ENCODE data around the gene SLC6A9. TPM values are rescaled to one million over a fixed set of nuclear protein-coding genes. Genes with fewer than 3 reads are reported as not detected.

The SLC6A9 gene
- polyA plus RNA-seq, 4 donors: 0.81 to 15.7 (median 2.0) TPM

DNA sequence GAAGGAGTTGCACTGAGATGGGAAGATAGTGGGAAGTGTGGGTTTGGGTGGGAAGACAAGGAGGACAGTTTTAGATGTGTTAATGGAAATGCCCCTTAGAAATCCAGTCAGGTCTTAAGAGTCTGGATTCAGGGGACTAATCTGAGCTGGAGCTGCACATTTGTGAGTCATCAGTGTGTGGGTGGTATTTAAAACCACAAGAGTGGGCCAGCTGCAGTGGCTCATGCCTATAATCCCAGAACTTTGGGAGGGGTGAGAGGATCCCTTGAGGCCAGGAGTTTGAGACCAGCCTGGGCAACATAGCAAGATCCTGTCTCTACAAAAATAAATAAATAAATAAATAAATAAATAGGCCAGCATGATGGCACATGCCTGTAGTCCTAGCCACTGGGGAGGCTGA is 40.9 kb upstream of the SLC6A9 start:
- no peak for FAIRE-seq
- Histone ChIP-seq H3K4me1 (ENCODE audit: control insufficient read depth in 3 of 3, insufficient read depth in 2 of 3, low read depth in 1 of 3, low read length in 2 of 3) (peaks cover 0 to 14% (median 0%) of the 10 kb centered on the region in 3 donors), H3K27ac (ENCODE audit: low read depth in 1 of 3, low read length in 2 of 3) (no peak overlapping the region), H3K9me3 (ENCODE audit: control insufficient read depth in 2 of 2, insufficient read depth in 1 of 2, low read depth in 1 of 2, low read length in 1 of 2) (no peaks in the 10 kb centered on the region), H3K36me3 (ENCODE audit: control insufficient read depth in 3 of 3, insufficient read depth in 2 of 3, low read depth in 1 of 3, low read length in 3 of 3) (no peaks in the 10 kb centered on the region), H3K4me3 (ENCODE audit: low read depth in 1 of 3, low read length in 3 of 3) (no peak overlapping the region), H3K27me3 (ENCODE audit: control insufficient read depth in 3 of 3, insufficient read depth in 3 of 3, low read length in 3 of 3) (no peaks in the 10 kb centered on the region)
- DNase-seq: no peak

DNA sequence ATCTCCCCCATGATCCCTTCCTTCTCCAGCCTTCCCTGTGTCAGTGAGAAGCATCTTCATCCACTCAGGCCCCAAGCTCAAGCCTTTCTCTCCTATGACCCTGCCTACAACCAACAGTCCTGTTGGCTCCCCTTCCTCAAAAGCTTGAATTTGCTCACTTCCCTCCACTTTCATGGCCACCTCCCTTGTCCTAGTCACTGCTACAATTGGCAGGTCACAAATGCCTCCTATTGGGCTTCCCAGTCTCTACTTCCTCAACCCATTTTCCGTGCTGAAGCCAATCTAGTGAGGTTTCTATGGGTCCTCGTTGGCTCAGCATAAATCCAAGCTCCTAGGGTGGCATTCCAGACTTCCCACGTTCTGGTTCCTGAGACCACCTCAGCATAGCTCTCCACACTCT is 40.2 kb upstream of the SLC6A9 start:
- no peaks in the 10 kb centered on the region for H3K36me3 ChIP-seq (ENCODE audit: control insufficient read depth in 3 of 3, insufficient read depth in 2 of 3, low read depth in 1 of 3, low read length in 3 of 3)
- 61 to 72% (median 65%) methylated on average over 3 of the region's 3 CpGs for WGBS, 3 donors
- FAIRE-seq: no peak
- H3K27me3 ChIP-seq (ENCODE audit: control insufficient read depth in 3 of 3, insufficient read depth in 3 of 3, low read length in 3 of 3): no peaks in the 10 kb centered on the region
- no peak overlapping the region for H3K4me3 ChIP-seq (ENCODE audit: low read depth in 1 of 3, low read length in 3 of 3)
- H3K27ac ChIP-seq (ENCODE audit: low read depth in 1 of 3, low read length in 2 of 3): no peak overlapping the region
- H3K9me3 ChIP-seq (ENCODE audit: control insufficient read depth in 2 of 2, insufficient read depth in 1 of 2, low read depth in 1 of 2, low read length in 1 of 2): no peaks in the 10 kb centered on the region
- peaks cover 0 to 11% (median 0%) of the 10 kb centered on the region in 3 donors for H3K4me1 ChIP-seq (ENCODE audit: control insufficient read depth in 3 of 3, insufficient read depth in 2 of 3, low read depth in 1 of 3, low read length in 2 of 3)
- no peak for DNase-seq

DNA sequence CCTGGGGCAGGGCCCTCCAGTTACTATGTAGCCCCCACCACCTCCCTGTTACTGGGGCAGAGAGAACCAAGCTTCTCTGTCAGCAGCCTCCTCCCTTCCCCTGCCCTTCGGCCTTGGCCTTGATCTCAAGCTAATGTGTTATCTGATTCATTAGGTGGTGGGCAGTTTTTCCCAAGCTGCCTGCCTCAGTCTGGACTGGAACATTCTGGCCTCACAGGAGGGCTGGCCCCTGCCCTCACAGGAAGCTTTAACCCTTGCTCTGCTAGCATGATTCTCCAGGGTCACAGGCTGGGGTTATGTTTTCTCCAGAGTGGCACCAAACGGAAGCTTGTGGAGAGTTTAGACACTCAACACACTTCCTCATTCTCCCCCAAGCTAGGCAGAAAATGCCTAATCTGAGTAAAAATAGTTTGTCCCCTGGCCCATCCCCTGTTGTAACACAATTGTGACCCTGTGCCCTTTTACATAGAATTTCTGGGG is 37.2 kb upstream of the SLC6A9 start:
- 44 to 50% (median 50%) methylated on average over 2 of the region's 2 CpGs for WGBS, 3 donors
- DNase-seq (no peak), FAIRE-seq (no peak)

DNA sequence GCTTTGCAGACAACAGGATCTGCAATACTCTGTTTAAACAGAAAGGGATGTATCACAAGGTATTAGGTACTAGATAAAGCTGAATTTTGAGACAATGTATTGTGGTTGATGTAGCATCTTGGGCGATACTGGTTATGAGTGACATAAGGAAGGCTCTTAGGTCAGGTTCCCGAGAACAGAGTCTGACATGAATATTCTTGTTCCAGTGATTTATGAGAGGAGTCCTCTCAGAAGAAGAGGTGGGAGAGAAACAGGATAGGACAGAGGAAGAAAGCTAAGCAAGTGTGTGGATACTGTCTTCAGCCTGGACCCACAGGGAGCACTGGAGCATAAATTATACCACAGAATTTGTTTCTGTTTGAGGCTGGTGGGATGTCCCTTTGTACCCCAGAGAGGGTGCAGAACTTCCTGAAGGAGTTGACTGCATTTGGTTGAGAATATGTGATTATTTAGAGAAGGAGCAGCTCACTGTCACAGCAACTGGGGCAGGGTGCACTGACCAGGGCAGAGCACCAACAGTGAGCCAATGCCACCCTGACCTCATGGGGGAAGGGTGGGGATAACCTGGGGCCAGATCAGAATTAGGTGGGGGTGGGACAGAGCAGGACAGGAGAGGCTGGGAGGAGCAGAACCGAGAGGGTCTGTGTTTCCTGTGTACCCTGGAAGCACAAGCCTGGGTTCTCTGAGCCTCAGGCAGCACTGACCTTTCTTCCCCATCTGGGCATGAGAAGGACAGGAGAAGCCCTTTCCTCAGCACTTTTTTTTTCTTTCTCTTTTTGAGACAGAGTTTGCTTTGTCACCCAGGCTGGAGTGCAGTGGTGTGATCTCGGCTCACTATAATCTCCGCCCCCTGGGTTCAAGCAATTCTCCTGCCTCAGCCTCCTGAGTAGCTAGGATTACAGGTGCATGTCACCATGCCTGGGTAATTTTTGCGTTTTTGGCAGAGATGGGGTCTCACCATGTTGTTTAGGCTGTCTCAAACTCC is 36.3 kb upstream of the SLC6A9 start:
- FAIRE-seq (no peak), DNase-seq (no peak)
- no peaks in the 10 kb centered on the region for H3K36me3 ChIP-seq (ENCODE audit: control insufficient read depth in 3 of 3, insufficient read depth in 2 of 3, low read depth in 1 of 3, low read length in 3 of 3)
- H3K4me3 ChIP-seq (ENCODE audit: low read depth in 1 of 3, low read length in 3 of 3): no peak overlapping the region
- 52 to 64% (median 54%) methylated on average over 6 of the region's 6 CpGs for WGBS, 3 donors
- H3K27me3 ChIP-seq (ENCODE audit: control insufficient read depth in 3 of 3, insufficient read depth in 3 of 3, low read length in 3 of 3): no peaks in the 10 kb centered on the region
- H3K4me1 ChIP-seq (ENCODE audit: control insufficient read depth in 3 of 3, insufficient read depth in 2 of 3, low read depth in 1 of 3, low read length in 2 of 3): peaks cover 0 to 3% (median 0%) of the 10 kb centered on the region in 3 donors
- no peaks in the 10 kb centered on the region for H3K9me3 ChIP-seq (ENCODE audit: control insufficient read depth in 2 of 2, insufficient read depth in 1 of 2, low read depth in 1 of 2, low read length in 1 of 2)
- H3K27ac ChIP-seq (ENCODE audit: low read depth in 1 of 3, low read length in 2 of 3): no peak overlapping the region

More for the DNA sequence above, 37.2 kb upstream of the SLC6A9 start:
- Histone ChIP-seq H3K4me3 (ENCODE audit: low read depth in 1 of 3, low read length in 3 of 3) (no peak overlapping the region), H3K27me3 (ENCODE audit: control insufficient read depth in 3 of 3, insufficient read depth in 3 of 3, low read length in 3 of 3) (no peaks in the 10 kb centered on the region), H3K36me3 (ENCODE audit: control insufficient read depth in 3 of 3, insufficient read depth in 2 of 3, low read depth in 1 of 3, low read length in 3 of 3) (no peaks in the 10 kb centered on the region), H3K27ac (ENCODE audit: low read depth in 1 of 3, low read length in 2 of 3) (no peak overlapping the region), H3K4me1 (ENCODE audit: control insufficient read depth in 3 of 3, insufficient read depth in 2 of 3, low read depth in 1 of 3, low read length in 2 of 3) (peaks cover 0 to 3% (median 0%) of the 10 kb centered on the region in 3 donors), H3K9me3 (ENCODE audit: control insufficient read depth in 2 of 2, insufficient read depth in 1 of 2, low read depth in 1 of 2, low read length in 1 of 2) (no peaks in the 10 kb centered on the region)

DNA sequence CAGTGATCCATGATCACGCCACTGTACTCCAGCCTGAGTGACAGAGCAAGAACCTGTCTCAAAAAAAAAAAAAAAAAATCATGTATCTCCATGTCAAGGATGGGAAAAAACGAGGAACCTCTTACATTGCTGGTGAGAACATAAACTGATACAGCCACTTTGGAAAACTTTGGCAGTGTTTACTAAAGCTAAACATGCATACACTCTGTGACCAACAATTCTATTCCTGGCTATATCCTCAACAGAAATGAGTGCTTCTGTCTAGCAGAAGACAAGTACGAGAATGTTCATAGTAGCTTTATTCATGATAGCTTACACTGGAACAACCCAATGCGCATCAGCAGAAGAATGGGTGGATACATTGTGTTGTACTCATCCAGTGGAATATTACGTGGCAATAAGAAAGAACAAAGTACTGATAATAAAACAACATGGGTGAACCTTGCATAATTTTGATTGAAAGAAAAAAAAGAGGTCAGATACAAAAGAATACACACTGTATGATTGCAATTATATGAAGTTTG is 31.5 kb upstream of the SLC6A9 start:
- Histone ChIP-seq H3K9me3 (ENCODE audit: control insufficient read depth in 2 of 2, insufficient read depth in 1 of 2, low read depth in 1 of 2, low read length in 1 of 2) (no peaks in the 10 kb centered on the region), H3K4me3 (ENCODE audit: low read depth in 1 of 3, low read length in 3 of 3) (no peak overlapping the region), H3K36me3 (ENCODE audit: control insufficient read depth in 3 of 3, insufficient read depth in 2 of 3, low read depth in 1 of 3, low read length in 3 of 3) (no peaks in the 10 kb centered on the region), H3K4me1 (ENCODE audit: control insufficient read depth in 3 of 3, insufficient read depth in 2 of 3, low read depth in 1 of 3, low read length in 2 of 3) (peaks cover 0 to 4% (median 3%) of the 10 kb centered on the region in 3 donors), H3K27ac (ENCODE audit: low read depth in 1 of 3, low read length in 2 of 3) (no peak overlapping the region), H3K27me3 (ENCODE audit: control insufficient read depth in 3 of 3, insufficient read depth in 3 of 3, low read length in 3 of 3) (no peaks in the 10 kb centered on the region)
- 83 to 87% (median 84%) methylated on average over 5 of the region's 5 CpGs for WGBS, 3 donors
- DNase-seq (no peak), FAIRE-seq (no peak)

DNA sequence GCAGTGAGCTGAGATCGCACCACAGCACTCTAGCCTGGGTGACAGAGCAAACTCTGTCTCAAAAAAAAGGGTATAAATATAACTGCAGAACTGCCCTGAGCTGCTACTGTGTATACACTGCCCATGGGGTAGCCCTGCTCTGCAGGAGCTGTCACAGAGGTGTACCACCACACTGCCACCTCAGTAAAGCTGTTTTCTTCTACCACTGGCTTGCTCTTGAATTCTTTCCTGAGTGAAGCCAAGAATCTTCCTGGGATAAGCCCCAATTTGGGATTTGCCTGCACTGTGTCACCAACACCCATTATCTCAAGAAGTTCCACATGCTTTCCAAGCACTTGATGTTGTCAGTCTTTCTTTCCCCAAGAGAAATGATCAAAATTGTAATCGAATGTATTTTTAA is 30.6 kb upstream of the SLC6A9 start:
- 82 to 94% (median 92%) methylated on average over 2 of the region's 2 CpGs for WGBS, 3 donors
- FAIRE-seq: no peak

DNA sequence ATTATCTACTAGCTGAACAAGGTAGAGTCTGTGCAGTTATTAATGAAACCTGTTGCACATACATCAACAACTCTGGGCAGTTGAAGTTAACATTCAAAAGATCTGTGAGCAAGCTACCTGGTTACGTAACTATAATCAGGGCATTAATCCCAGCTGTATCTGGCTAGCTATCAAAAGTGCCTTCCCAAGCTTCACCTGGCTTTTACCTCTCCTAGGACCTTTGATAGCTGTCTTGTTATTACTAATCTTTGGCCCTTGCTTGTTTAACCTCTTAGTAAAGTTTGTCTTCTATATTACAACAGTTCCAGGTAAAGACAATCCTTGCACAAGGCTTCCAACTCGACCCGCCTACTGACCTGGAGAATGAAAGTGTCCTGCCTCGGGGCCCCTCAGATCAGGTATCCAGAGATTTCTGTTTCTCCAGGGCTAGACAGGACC is 29.6 kb upstream of the SLC6A9 start:
- 10 to 66% (median 31%) methylated on average over 4 of the region's 4 CpGs for WGBS, 3 donors
- no peak for FAIRE-seq

More for the DNA sequence above, 30.6 kb upstream of the SLC6A9 start:
- Histone ChIP-seq H3K9me3 (ENCODE audit: control insufficient read depth in 2 of 2, insufficient read depth in 1 of 2, low read depth in 1 of 2, low read length in 1 of 2) (no peaks in the 10 kb centered on the region), H3K27ac (ENCODE audit: low read depth in 1 of 3, low read length in 2 of 3) (no peak overlapping the region), H3K4me3 (ENCODE audit: low read depth in 1 of 3, low read length in 3 of 3) (no peak overlapping the region), H3K27me3 (ENCODE audit: control insufficient read depth in 3 of 3, insufficient read depth in 3 of 3, low read length in 3 of 3) (no peaks in the 10 kb centered on the region), H3K36me3 (ENCODE audit: control insufficient read depth in 3 of 3, insufficient read depth in 2 of 3, low read depth in 1 of 3, low read length in 3 of 3) (no peaks in the 10 kb centered on the region), H3K4me1 (ENCODE audit: control insufficient read depth in 3 of 3, insufficient read depth in 2 of 3, low read depth in 1 of 3, low read length in 2 of 3) (peaks cover 0 to 4% (median 3%) of the 10 kb centered on the region in 3 donors)
- no peak for DNase-seq

DNA sequence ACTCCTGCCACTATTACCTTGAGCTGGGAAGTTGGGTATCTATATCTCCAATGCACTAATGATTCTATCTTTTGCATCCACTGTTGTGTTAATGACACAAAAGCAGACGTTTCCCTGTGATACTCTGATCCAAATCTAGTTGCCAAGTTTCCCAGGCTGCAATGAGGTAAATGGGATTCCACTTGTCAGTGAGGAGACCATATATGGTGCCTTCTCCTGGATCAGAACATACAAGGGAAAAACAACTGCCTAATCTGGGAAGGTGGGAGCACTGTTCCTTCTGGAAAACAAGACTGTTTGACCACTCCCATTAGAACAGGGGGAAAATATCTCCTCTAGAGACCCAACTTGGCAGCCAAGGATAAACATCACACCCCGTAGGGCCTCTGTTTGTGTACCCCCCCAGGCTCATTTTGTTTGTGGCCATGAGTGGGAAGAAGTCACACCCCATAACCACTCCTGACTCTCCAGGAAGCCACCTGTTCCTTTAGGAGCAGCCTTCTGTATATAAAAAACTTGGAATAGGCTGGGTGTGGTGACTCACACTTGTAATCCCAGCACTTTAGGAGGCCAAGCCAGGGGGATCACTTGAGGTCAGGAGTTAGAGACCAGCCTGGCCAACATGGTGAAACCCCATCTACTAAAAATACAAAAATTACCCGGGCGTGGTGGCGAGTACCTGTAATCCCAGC is 28.5 kb upstream of the SLC6A9 start:
- FAIRE-seq (no peak), DNase-seq (peak in 1 of 2 donors; percentile 39)
- no peaks in the 10 kb centered on the region for H3K27me3 ChIP-seq (ENCODE audit: control insufficient read depth in 3 of 3, insufficient read depth in 3 of 3, low read length in 3 of 3)
- H3K36me3 ChIP-seq (ENCODE audit: control insufficient read depth in 3 of 3, insufficient read depth in 2 of 3, low read depth in 1 of 3, low read length in 3 of 3): no peaks in the 10 kb centered on the region
- H3K4me1 ChIP-seq (ENCODE audit: control insufficient read depth in 3 of 3, insufficient read depth in 2 of 3, low read depth in 1 of 3, low read length in 2 of 3): peaks cover 0 to 4% (median 3%) of the 10 kb centered on the region in 3 donors
- WGBS, 3 donors: 37 to 65% (median 53%) methylated on average over 5 of the region's 5 CpGs
- no peak overlapping the region for H3K27ac ChIP-seq (ENCODE audit: low read depth in 1 of 3, low read length in 2 of 3)
- no peaks in the 10 kb centered on the region for H3K9me3 ChIP-seq (ENCODE audit: control insufficient read depth in 2 of 2, insufficient read depth in 1 of 2, low read depth in 1 of 2, low read length in 1 of 2)
- no peak overlapping the region for H3K4me3 ChIP-seq (ENCODE audit: low read depth in 1 of 3, low read length in 3 of 3)

More for the DNA sequence above, 29.6 kb upstream of the SLC6A9 start:
- peak overlapping the region in 1 of 3 donors; percentile 8 for H3K27ac ChIP-seq (ENCODE audit: low read depth in 1 of 3, low read length in 2 of 3)
- no peaks in the 10 kb centered on the region for H3K27me3 ChIP-seq (ENCODE audit: control insufficient read depth in 3 of 3, insufficient read depth in 3 of 3, low read length in 3 of 3)
- DNase-seq: peak; percentile 65 to 80
- no peaks in the 10 kb centered on the region for H3K9me3 ChIP-seq (ENCODE audit: control insufficient read depth in 2 of 2, insufficient read depth in 1 of 2, low read depth in 1 of 2, low read length in 1 of 2)
- peaks cover 0 to 4% (median 3%) of the 10 kb centered on the region in 3 donors for H3K4me1 ChIP-seq (ENCODE audit: control insufficient read depth in 3 of 3, insufficient read depth in 2 of 3, low read depth in 1 of 3, low read length in 2 of 3)
- H3K4me3 ChIP-seq (ENCODE audit: low read depth in 1 of 3, low read length in 3 of 3): no peak overlapping the region
- no peaks in the 10 kb centered on the region for H3K36me3 ChIP-seq (ENCODE audit: control insufficient read depth in 3 of 3, insufficient read depth in 2 of 3, low read depth in 1 of 3, low read length in 3 of 3)
